ENCODE results near the gene PDHA1. TPM values are rescaled to one million over a fixed set of nuclear protein-coding genes. Genes with fewer than 3 reads are reported as not detected.

PDHA1 gene
- total and polyA plus RNA-seq, 2 of the 8 experiments (the other 6 are each of a cell fraction or from before 2014, with no cell fraction given), result 128 to 225 TPM

- no peak overlapping the region for H3K27ac ChIP-seq (ENCODE audit: low read depth, low read length)
- no peak overlapping the region for H3K18ac ChIP-seq (ENCODE audit: extremely low read depth, low read length)
- no peak overlapping the region for H2AFZ ChIP-seq (ENCODE audit: low read length)
- DNase-seq (ENCODE audit: low read depth in 1 of 2, low spot score in 2 of 2), result no peak
- WGBS, 2 experiments (ENCODE audit: extremely low coverage in 1 of 2, insufficient coverage in 1 of 2, insufficient read length in 1 of 2, insufficient replicate concordance in 2 of 2, low coverage in 1 of 2, low lambda C conversion rate in 2 of 2, missing lambda C conversion rate in 1 of 2), result 86% methylated on average over 10 of the region's 10 CpGs; no CpG with 5 or more reads in 1 of the 2 experiments
- H4K8ac ChIP-seq (ENCODE audit: extremely low read depth, insufficient read depth, low read length), result no peak overlapping the region
- no peaks in the 10 kb centered on the region for H4K20me1 ChIP-seq (replicated peaks in 1 of 2; ENCODE audit: control insufficient read depth in 1 of 2, insufficient read depth in 2 of 2, low read length in 2 of 2)
- no peaks in the 10 kb centered on the region for H3K9me3 ChIP-seq (ENCODE audit: insufficient read depth in 2 of 2, low read depth in 1 of 2, low read length in 1 of 2)
- H4K5ac ChIP-seq (ENCODE audit: insufficient read length, low read depth, low read length), result no peak overlapping the region
- ChIA-PET POLR2A (ENCODE audit: partially characterized antibody) (no interaction called here), CTCF (ENCODE audit: partially characterized antibody) (interaction anchor here (0.9 kb wide), 1 partner anchor 206 kb away, joined by 3 read pairs; no protein-coding TSS in a partner anchor)
- no peaks in the 10 kb centered on the region for H3K4me1 ChIP-seq (replicated peaks in 1 of 4; ENCODE audit: control insufficient read depth in 3 of 4, insufficient read depth in 4 of 4, low read length in 3 of 4)
- no peak overlapping the region for H2BK120ac ChIP-seq (replicated peaks; ENCODE audit: low read depth, low read length)
- H3K79me1 ChIP-seq (ENCODE audit: low read depth, low read length), result no peaks in the 10 kb centered on the region
- no peaks in the 10 kb centered on the region for H3K79me2 ChIP-seq (ENCODE audit: control insufficient read depth in 1 of 2, insufficient read depth in 2 of 2, low read length in 2 of 2)
- H4K91ac ChIP-seq (replicated peaks; ENCODE audit: insufficient read length, low read length), result no peak overlapping the region
- H2BK12ac ChIP-seq (ENCODE audit: low read depth, low read length), result no peak overlapping the region
- no peak overlapping the region for H3K23ac ChIP-seq (ENCODE audit: insufficient read length)
- no peak overlapping the region for H2BK5ac ChIP-seq (ENCODE audit: low read depth, low read length)
- H3K4me2 ChIP-seq (ENCODE audit: insufficient read depth in 1 of 2, low read depth in 2 of 2, low read length in 2 of 2), result no peak overlapping the region
- no peak overlapping the region for H3K4ac ChIP-seq (replicated peaks; ENCODE audit: insufficient read length, low read depth, low read length)
- no peak overlapping the region for H2BK20ac ChIP-seq (ENCODE audit: low read length)
- no peak overlapping the region for H3K9ac ChIP-seq (replicated peaks in 1 of 4; ENCODE audit: extremely low read depth in 1 of 4, low read depth in 3 of 4, low read length in 3 of 4)
- no peak overlapping the region for H2BK15ac ChIP-seq (ENCODE audit: low read length)
- no peaks in the 10 kb centered on the region for H3K27me3 ChIP-seq (replicated peaks in 1 of 4; ENCODE audit: control insufficient read depth in 3 of 4, extremely low read depth in 1 of 4, insufficient read depth in 3 of 4, low read length in 3 of 4)
- FAIRE-seq, result no peak
- no peaks in the 10 kb centered on the region for H3K36me3 ChIP-seq (ENCODE audit: control insufficient read depth in 2 of 4, insufficient read depth in 4 of 4, low read length in 3 of 4)
- H2AK5ac ChIP-seq (ENCODE audit: low read depth, low read length), result no peak overlapping the region
- no peak overlapping the region for H3K56ac ChIP-seq (replicated peaks; ENCODE audit: insufficient read length, low read depth, low read length)
- H3K14ac ChIP-seq (ENCODE audit: insufficient read length), result no peak overlapping the region
- no peaks in the 10 kb centered on the region for H3K23me2 ChIP-seq (ENCODE audit: low read depth, low read length)
- no peak overlapping the region for H3K4me3 ChIP-seq (ENCODE audit: extremely low read depth in 1 of 4, insufficient read depth in 2 of 4, low read depth in 3 of 4, low read length in 4 of 4)
- TF ChIP-seq ATF3 (IDR thresholded peaks at IDR 0.05; ENCODE audit: insufficient read depth, low read depth, low read length) (no peak), RFX5 (IDR thresholded peaks at IDR 0.05; ENCODE audit: borderline replicate concordance, low read depth, low read length) (no peak)
Observed at GRCh38 chrX:19303256-19303880, 40.4 kb upstream of the PDHA1 start.

Measured in H1 (cell line).